Colonic mucosa (tissue), 4 donors: Measurements from ENCODE around the gene GRAMD2B. TPM values are rescaled to one million over a fixed set of nuclear protein-coding genes. Genes with fewer than 3 reads are reported as not detected.

Source experiments
- DNase-seq: peaks from one replicate; pipeline ENCODE4 v3.0.0-alpha.2; 2020
- H3K27ac ChIP-seq: fragments of 200-600 bp; one replicate; pipeline ENCODE4 v1.8.0; 2021
- H3K27me3 ChIP-seq: fragments of 200-600 bp; one replicate; pipeline ENCODE4 v1.8.0; 2021
- H3K36me3 ChIP-seq: fragments of 200-600 bp; one replicate; pipeline ENCODE4 v1.8.0; 2021
- H3K4me1 ChIP-seq: fragments of 200-600 bp; one replicate; pipeline ENCODE4 v1.8.0; 2021; ENCODE audit warnings: mild to moderate bottlenecking
- H3K4me3 ChIP-seq: fragments of 200-600 bp; one replicate; pipeline ENCODE4 v1.8.0; 2021
- H3K9ac ChIP-seq, 2 donors: one replicate each; pipeline ENCODE4 v1.7.0; 2013; ENCODE audit warnings: control low read depth in 2 of 2, low read depth in 2 of 2, low read length in 2 of 2
- H3K9me3 ChIP-seq: fragments of 200-600 bp; one replicate; pipeline ENCODE4 v1.8.0; 2021
- intact Hi-C: fragments of 100-400 bp; cut with DNase I; formaldehyde crosslinking; loops from one replicate; pipeline ENCODE4 v1.14.1; 2022
- total RNA-seq, 2 donors: library from RNA; stranded (reverse); fragmentation: NEBNext Ultra II Directional in 1 of 2; extraction: Animal tissue kit (Norgen Biotek cat#: 25700) in 1 of 2; gene quantifications; one replicate each; pipeline ENCODE4 v1.2.1, GENCODE V29; 2021
- TF ChIP-seq, protein P1 (sequence below): fragments of 200-600 bp; IDR thresholded peaks from one replicate; pipeline ENCODE4 v1.8.0; 2022; ENCODE audit warnings: antibody characterized with exemption, mild to moderate bottlenecking
- donor health status: healthy.
- donor health status: DM: no; HTN: no; CAD: no.
- donor health status: DM: no; HTN: no; CAD: no.

The GRAMD2B gene
- total RNA-seq, 2 donors from 2014 or later: 30.9 to 60.4 TPM

GRCh38 chr5:126506079-126506478, 82.9 kb downstream of the GRAMD2B start:
- H3K4me1 ChIP-seq: no peaks in the 10 kb centered on the region
- DNase-seq: no peak
- H3K36me3 ChIP-seq: no peaks in the 10 kb centered on the region
- H3K4me3 ChIP-seq: no peak overlapping the region
- H3K27me3 ChIP-seq: no peaks in the 10 kb centered on the region
- no peak overlapping the region for H3K9ac ChIP-seq
- H3K9me3 ChIP-seq: no peaks in the 10 kb centered on the region
- intact Hi-C loops: no loop called here
- TF ChIP-seq, protein P1, sequence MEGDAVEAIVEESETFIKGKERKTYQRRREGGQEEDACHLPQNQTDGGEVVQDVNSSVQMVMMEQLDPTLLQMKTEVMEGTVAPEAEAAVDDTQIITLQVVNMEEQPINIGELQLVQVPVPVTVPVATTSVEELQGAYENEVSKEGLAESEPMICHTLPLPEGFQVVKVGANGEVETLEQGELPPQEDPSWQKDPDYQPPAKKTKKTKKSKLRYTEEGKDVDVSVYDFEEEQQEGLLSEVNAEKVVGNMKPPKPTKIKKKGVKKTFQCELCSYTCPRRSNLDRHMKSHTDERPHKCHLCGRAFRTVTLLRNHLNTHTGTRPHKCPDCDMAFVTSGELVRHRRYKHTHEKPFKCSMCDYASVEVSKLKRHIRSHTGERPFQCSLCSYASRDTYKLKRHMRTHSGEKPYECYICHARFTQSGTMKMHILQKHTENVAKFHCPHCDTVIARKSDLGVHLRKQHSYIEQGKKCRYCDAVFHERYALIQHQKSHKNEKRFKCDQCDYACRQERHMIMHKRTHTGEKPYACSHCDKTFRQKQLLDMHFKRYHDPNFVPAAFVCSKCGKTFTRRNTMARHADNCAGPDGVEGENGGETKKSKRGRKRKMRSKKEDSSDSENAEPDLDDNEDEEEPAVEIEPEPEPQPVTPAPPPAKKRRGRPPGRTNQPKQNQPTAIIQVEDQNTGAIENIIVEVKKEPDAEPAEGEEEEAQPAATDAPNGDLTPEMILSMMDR: no peak
- H3K27ac ChIP-seq: no peak overlapping the region

GRCh38 chr5:126508251-126508961, 85.2 kb downstream of the GRAMD2B start:
- Histone ChIP-seq H3K4me1 (no peaks in the 10 kb centered on the region), H3K27me3 (no peaks in the 10 kb centered on the region), H3K9me3 (no peaks in the 10 kb centered on the region), H3K27ac (peak overlapping the region; percentile 37), H3K4me3 (no peak overlapping the region), H3K9ac (no peak overlapping the region), H3K36me3 (no peaks in the 10 kb centered on the region)
- TF ChIP-seq, protein P1: no peak
- no peak for DNase-seq
- intact Hi-C loops: no loop called here

GRCh38 chr5:126508962-126509279, 85.7 kb downstream of the GRAMD2B start:
- no peak for DNase-seq
- Histone ChIP-seq H3K4me3 (no peak overlapping the region), H3K27ac (peak overlapping the region; percentile 37), H3K27me3 (no peaks in the 10 kb centered on the region), H3K9ac (no peak overlapping the region), H3K9me3 (no peaks in the 10 kb centered on the region), H3K36me3 (no peaks in the 10 kb centered on the region), H3K4me1 (no peaks in the 10 kb centered on the region)
- TF ChIP-seq, protein P1: no peak
- intact Hi-C loops: no loop called here

GRCh38 chr5:126509339-126509738, 86.1 kb downstream of the GRAMD2B start:
- Histone ChIP-seq H3K27me3 (no peaks in the 10 kb centered on the region), H3K9ac (no peak overlapping the region), H3K27ac (no peak overlapping the region), H3K4me3 (no peak overlapping the region), H3K9me3 (no peaks in the 10 kb centered on the region), H3K4me1 (no peaks in the 10 kb centered on the region), H3K36me3 (no peaks in the 10 kb centered on the region)
- intact Hi-C loops: no loop called here
- TF ChIP-seq, protein P1: no peak
- no peak for DNase-seq

DNA sequence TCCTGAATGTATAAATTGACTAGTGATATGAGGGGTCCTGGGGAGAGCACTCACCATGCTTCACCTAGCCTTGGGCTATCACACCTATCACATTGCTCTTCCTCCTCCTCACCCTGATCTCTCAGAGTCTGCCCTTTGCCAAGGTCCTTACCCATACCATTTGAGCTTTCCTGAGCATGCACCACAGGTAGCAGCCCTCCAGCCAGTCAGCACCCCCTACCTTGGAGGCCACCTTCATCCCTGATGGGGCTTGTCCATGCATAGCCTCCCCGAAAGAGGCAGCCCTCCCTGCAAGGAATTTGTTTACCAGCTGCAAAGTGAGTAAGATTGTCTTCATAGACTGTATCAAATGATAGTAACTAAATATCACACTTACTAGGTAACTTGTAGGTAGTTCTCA, 88.8 kb downstream of the GRAMD2B start:
- Histone ChIP-seq H3K27ac (no peak overlapping the region), H3K4me3 (no peak overlapping the region), H3K9ac (no peak overlapping the region), H3K36me3 (no peaks in the 10 kb centered on the region), H3K9me3 (no peaks in the 10 kb centered on the region), H3K4me1 (no peaks in the 10 kb centered on the region), H3K27me3 (no peaks in the 10 kb centered on the region)
- DNase-seq: no peak
- intact Hi-C loops: no loop called here
- TF ChIP-seq, protein P1: no peak
